PC-3 (cell line): ENCODE data around the gene CCR7. TPM values are rescaled to one million over a fixed set of nuclear protein-coding genes. Genes with fewer than 3 reads are reported as not detected.

Experiments used
- ATAC-seq: fragments of 200-7000 bp; cut with Tn5 transposase; 2 replicates; pipeline ENCODE4 v1.9.1; 2020; ENCODE audit warnings: mild to moderate bottlenecking, moderate library complexity
- BruUV-seq: library from RNA; stranded (reverse); fragments of 400-500 nt; replicated peaks from 2 replicates; lab custom pipeline; 2021; lab: Mats Ljungman, UMichigan
- CTCF ChIA-PET: fragments of 300-600 bp; sonication (Branson Sonifier 250); formaldehyde crosslinking; loops from one replicate; lab custom pipeline; 2022; ENCODE audit warnings: antibody characterized with exemption; lab: Charles Lee
- POLR2A ChIA-PET: fragments of 300-600 bp; sonication (Branson Sonifier 250); formaldehyde crosslinking; loops from one replicate; lab custom pipeline; 2022; ENCODE audit warnings: antibody characterized with exemption; ENCODE audit not compliant: unreplicated experiment; lab: Charles Lee
- DNase-seq: peaks from one replicate; pipeline ENCODE4 v3.0.0-alpha.2; 2015
- H2AFZ ChIP-seq: fragments of 300-600 bp; sonication (generic); 2 replicates; pipeline ENCODE4 v1.6.0; 2016; ENCODE audit warnings: antibody characterized with exemption, low read length
- H3F3A ChIP-seq: fragments of 300-600 bp; sonication (generic); one replicate; pipeline ENCODE4 v1.6.0; 2017; ENCODE audit warnings: antibody characterized with exemption, low read length, control low read depth, mild to moderate bottlenecking; ENCODE audit not compliant: unreplicated experiment
- H3K27ac ChIP-seq: fragments of 300-600 bp; sonication (generic); 2 replicates; pipeline ENCODE4 v1.5.1; 2016; ENCODE audit warnings: mild to moderate bottlenecking, low read length
- H3K27me3 ChIP-seq: fragments of 300-600 bp; sonication (generic); 2 replicates; pipeline ENCODE4 v1.6.1; 2016; ENCODE audit warnings: low read length, mixed read lengths
- H3K36me3 ChIP-seq: fragments of 300-600 bp; sonication (generic); 2 replicates; pipeline ENCODE4 v1.6.1; 2016; ENCODE audit warnings: low read depth, mixed run types, low read length, mixed read lengths
- H3K4me1 ChIP-seq: fragments of 300-600 bp; sonication (generic); 2 replicates; pipeline ENCODE4 v1.5.1; 2016; ENCODE audit warnings: low read length; ENCODE audit not compliant: insufficient read depth
- H3K4me2 ChIP-seq: fragments of 300-600 bp; sonication (generic); 2 replicates; pipeline ENCODE4 v1.6.0; 2016; ENCODE audit warnings: low read length
- H3K4me3 ChIP-seq: fragments of 300-600 bp; sonication (generic); 2 replicates; pipeline ENCODE4 v1.5.1; 2016; ENCODE audit warnings: mild to moderate bottlenecking, low read length, mixed read lengths
- H3K79me2 ChIP-seq: fragments of 300-600 bp; sonication (generic); 2 replicates; pipeline ENCODE4 v1.6.1; 2017; ENCODE audit warnings: low read length, mixed read lengths
- H3K9ac ChIP-seq: fragments of 300-600 bp; sonication (generic); 2 replicates; pipeline ENCODE4 v1.6.0; 2016; ENCODE audit warnings: mild to moderate bottlenecking, low read length
- H3K9me2 ChIP-seq: fragments of 300-600 bp; sonication (generic); replicated peaks from 2 replicates; pipeline ENCODE4 v1.6.1; 2016; ENCODE audit warnings: mixed run types, low read length, mixed read lengths
- H3K9me3 ChIP-seq: fragments of 300-600 bp; sonication (generic); 2 replicates; pipeline ENCODE4 v1.6.1; 2016; ENCODE audit warnings: low read length, mixed read lengths
- H4K20me1 ChIP-seq: fragments of 300-600 bp; sonication (generic); 2 replicates; pipeline ENCODE4 v1.6.1; 2016; ENCODE audit warnings: low read length, mixed read lengths
- EZH2 ChIP-seq: fragments of 300-600 bp; sonication (generic); IDR thresholded peaks from one replicate; pipeline ENCODE4 v1.6.1; 2017; ENCODE audit warnings: antibody characterized with exemption, mild to moderate bottlenecking, low read length; ENCODE audit not compliant: unreplicated experiment
- EZH2phosphoT487 ChIP-seq: fragments of 300-600 bp; sonication (generic); IDR thresholded peaks from 2 replicates; pipeline ENCODE4 v1.6.1; 2018; ENCODE audit warnings: mild to moderate bottlenecking, antibody characterized with exemption, low read length, borderline replicate concordance
- intact Hi-C: fragments of 100-400 bp; cut with micrococcal nuclease; formaldehyde crosslinking; loops from 2 replicates; pipeline ENCODE4 v1.9.0; 2023
- total RNA-seq: library from RNA; depleted of rRNA; stranded (reverse); fragments of >200 nt; gene quantifications from 2 replicates; pipeline ENCODE4 v1.2.3, GENCODE V29; 2014
- TF ChIP-seq, protein P1 (sequence below): fragments of 300-600 bp; sonication (generic); conservative IDR thresholded peaks from 2 replicates; pipeline ENCODE4 v1.5.1; 2017; ENCODE audit warnings: antibody characterized with exemption, low read depth, mild to moderate bottlenecking, low read length

Gene CCR7
- total RNA-seq, 1 experiment from 2014 or later: not detected

DNA sequence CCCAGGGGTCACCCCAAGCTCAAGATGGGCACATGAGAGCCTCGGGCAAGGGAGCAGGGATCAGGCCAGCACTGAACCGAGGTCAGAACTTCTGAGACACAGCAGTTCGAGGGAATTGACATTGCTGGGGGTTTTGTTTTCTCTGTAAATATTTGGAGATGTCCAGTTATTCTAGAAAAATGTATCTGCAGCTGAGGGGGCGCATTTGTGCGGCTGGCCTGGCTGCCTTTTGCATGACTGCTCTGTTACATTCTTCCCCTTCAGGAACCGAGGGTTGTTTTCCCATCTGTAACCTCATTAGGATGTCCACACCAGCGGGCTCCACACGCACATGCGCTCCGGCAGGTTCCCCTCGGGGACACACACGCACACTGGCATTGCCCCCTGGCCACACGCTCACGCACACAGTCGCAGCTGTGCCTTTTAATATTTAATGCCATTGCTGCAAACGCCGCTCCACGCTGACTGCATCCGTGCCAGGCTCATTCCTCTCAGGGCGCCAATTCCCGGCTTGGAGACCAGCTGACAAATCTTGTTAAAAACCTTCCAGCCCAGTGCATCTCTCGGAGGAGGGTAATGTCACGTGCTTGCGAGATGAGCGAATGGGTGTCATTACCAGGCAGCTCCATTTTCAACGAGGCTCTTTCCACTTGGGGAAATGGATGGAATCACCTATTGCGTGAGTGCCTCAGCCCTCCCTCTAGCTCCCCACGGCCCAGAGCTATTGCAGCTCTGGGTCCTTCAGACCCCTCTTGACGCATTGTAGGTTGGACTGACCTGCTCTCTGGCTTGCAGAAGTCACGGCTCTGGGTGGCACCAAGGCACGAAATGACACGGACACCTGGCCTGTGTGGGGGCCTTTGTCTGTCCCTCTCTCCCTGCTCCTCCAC, 13.1 kb downstream of the CCR7 start:
- Histone ChIP-seq H3K79me2 (no peaks in the 10 kb centered on the region), H2AFZ (no peak overlapping the region), H4K20me1 (no peaks in the 10 kb centered on the region), H3K27me3 (no peaks in the 10 kb centered on the region), H3F3A (no peaks in the 10 kb centered on the region), H3K9ac (no peak overlapping the region; the same call in 1 of the 2 replicates), H3K27ac (peak overlapping the region; percentile 61), H3K4me1 (peaks cover 32% of the 10 kb centered on the region), H3K9me2 (no peaks in the 10 kb centered on the region), H3K4me2 (peak overlapping the region; percentile 7; the same call in 1 of the 2 replicates), H3K9me3 (no peaks in the 10 kb centered on the region), H3K36me3 (no peaks in the 10 kb centered on the region), H3K4me3 (no peak overlapping the region)
- DNase-seq (peak; percentile 45), ATAC-seq (peak; percentile 63)
- ChIA-PET CTCF (no interaction called here), POLR2A (interaction anchor here (0.7 kb wide), 1 partner anchor 106 kb away, joined by 4 read pairs; no protein-coding TSS in a partner anchor)
- BruUV-seq: no TSS peak
- intact Hi-C loops: no loop called here
- TF ChIP-seq EZH2phosphoT487 (no peak), EZH2 (no peak)
- TF ChIP-seq, protein P1, sequence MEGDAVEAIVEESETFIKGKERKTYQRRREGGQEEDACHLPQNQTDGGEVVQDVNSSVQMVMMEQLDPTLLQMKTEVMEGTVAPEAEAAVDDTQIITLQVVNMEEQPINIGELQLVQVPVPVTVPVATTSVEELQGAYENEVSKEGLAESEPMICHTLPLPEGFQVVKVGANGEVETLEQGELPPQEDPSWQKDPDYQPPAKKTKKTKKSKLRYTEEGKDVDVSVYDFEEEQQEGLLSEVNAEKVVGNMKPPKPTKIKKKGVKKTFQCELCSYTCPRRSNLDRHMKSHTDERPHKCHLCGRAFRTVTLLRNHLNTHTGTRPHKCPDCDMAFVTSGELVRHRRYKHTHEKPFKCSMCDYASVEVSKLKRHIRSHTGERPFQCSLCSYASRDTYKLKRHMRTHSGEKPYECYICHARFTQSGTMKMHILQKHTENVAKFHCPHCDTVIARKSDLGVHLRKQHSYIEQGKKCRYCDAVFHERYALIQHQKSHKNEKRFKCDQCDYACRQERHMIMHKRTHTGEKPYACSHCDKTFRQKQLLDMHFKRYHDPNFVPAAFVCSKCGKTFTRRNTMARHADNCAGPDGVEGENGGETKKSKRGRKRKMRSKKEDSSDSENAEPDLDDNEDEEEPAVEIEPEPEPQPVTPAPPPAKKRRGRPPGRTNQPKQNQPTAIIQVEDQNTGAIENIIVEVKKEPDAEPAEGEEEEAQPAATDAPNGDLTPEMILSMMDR: no peak

DNA sequence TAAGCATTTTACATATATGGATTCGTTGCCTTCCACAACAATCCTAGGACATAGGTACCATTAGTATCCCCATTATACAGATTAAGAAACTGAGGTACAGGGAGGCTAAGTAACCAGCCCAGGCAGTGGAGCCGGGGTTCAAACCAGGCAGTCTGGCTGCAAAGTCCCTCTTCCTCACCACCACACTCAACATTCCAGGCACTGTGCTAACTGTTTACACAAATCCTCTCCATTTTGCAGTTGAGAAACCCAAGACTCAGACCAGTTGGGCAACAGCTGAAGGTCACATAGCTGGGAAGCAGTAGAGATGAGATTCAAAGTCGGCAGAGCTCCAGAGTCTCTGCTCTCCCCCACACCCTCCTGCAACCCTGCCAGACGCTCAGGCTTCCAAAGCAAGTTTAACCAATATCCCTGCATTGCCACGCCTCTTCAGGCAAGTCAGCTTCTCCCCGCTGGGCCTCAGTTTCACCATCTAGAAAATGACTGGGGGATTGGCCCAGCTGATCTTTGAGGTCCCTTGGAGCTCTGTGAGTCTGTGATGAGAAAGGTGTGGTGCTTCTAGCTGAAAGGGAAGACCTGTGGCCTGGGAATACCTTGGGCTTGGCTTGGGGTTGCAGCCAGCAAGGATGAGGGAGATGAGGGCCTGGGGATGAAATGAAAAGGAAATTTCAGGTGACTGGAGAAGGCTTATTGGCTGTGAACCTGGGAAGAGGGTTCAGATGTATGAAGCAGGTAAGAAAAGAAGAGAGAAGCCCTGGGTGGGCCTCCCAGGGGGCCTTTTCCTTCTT, 14.0 kb downstream of the CCR7 start:
- Histone ChIP-seq H3K4me2 (0 out of 2 replicates have a peak overlapping the region, but pooled peaks have one; percentile 7), H3K4me3 (no peak overlapping the region), H3K9me2 (no peaks in the 10 kb centered on the region), H2AFZ (no peak overlapping the region), H3K27me3 (no peaks in the 10 kb centered on the region), H3F3A (no peaks in the 10 kb centered on the region), H3K4me1 (peaks cover 32% of the 10 kb centered on the region), H3K79me2 (no peaks in the 10 kb centered on the region), H3K9ac (no peak overlapping the region; the same call in 1 of the 2 replicates), H3K9me3 (no peaks in the 10 kb centered on the region), H3K36me3 (no peaks in the 10 kb centered on the region), H4K20me1 (no peaks in the 10 kb centered on the region), H3K27ac (peak overlapping the region; percentile 61)
- ChIA-PET POLR2A (no interaction called here), CTCF (no interaction called here)
- intact Hi-C loops: no loop called here
- ATAC-seq (no peak), DNase-seq (peak; percentile 55)
- no peak for TF ChIP-seq EZH2
- TF ChIP-seq EZH2phosphoT487: no peak
- TF ChIP-seq, protein P1: no peak
- no TSS peak for BruUV-seq
